HEK293T (cell line): ENCODE measurements around the gene OLFM1.
"Not testable (repeated sequence)": the region's sequence is repeated elsewhere in the genome, so short reads cannot be mapped to it uniquely, and the experiment has no call there.

ENCODE experiments used
- CTCF ChIA-PET: fragments of 350-600 bp; formaldehyde crosslinking; extraction: SDS; loops from one replicate; lab custom pipeline; 2021; ENCODE audit warnings: antibody characterized with exemption, inconsistent platforms; lab: Yijun Ruan, JAX
- POLR2A ChIA-PET: fragments of 350-600 bp; formaldehyde crosslinking; extraction: SDS; loops from one replicate; lab custom pipeline; 2020; ENCODE audit warnings: antibody characterized with exemption, inconsistent platforms; lab: Yijun Ruan, JAX
- DNase-seq: peaks from one replicate; pipeline ENCODE4 v3.0.0; 2012; ENCODE audit warnings: mixed read lengths; ENCODE audit errors: extremely low spot score
- ARNT ChIP-seq: fragments of 450-650 bp; IDR thresholded peaks from 2 replicates; pipeline ENCODE4 v1.6.1; 2017; ENCODE audit warnings: mild to moderate bottlenecking
- BHLHE40 ChIP-seq: fragments of 450-650 bp; IDR thresholded peaks from 2 replicates; pipeline ENCODE4 v1.6.1; 2016; ENCODE audit warnings: mild to moderate bottlenecking, moderate library complexity, borderline replicate concordance
- CTBP1 ChIP-seq: fragments of 450-650 bp; IDR thresholded peaks from 2 replicates; pipeline ENCODE4 v1.6.1; 2016; ENCODE audit warnings: borderline replicate concordance
- ELF4 ChIP-seq: fragments of 450-650 bp; IDR thresholded peaks from 2 replicates; pipeline ENCODE4 v1.6.1; 2017; ENCODE audit warnings: antibody characterized with exemption
- FOXA1 ChIP-seq: fragments of 450-650 bp; IDR thresholded peaks from 2 replicates; pipeline ENCODE4 v1.6.1; 2016; ENCODE audit warnings: mild to moderate bottlenecking
- FOXK2 ChIP-seq: fragments of 450-650 bp; IDR thresholded peaks from 2 replicates; pipeline ENCODE4 v1.6.1; 2016; ENCODE audit warnings: mild to moderate bottlenecking
- FOXM1 ChIP-seq: fragments of 450-650 bp; IDR thresholded peaks from 2 replicates; pipeline ENCODE4 v1.6.1; 2017; ENCODE audit warnings: mild to moderate bottlenecking, borderline replicate concordance
- HDGF ChIP-seq: fragments of 450-650 bp; IDR thresholded peaks from 2 replicates; pipeline ENCODE4 v1.6.1; 2017; ENCODE audit warnings: antibody characterized with exemption, borderline replicate concordance
- L3MBTL2 ChIP-seq: fragments of 450-650 bp; conservative IDR thresholded peaks from 2 replicates; pipeline ENCODE4 v1.6.1; 2016; ENCODE audit warnings: mild to moderate bottlenecking
- LEF1 ChIP-seq: fragments of 450-650 bp; IDR thresholded peaks from 2 replicates; pipeline ENCODE4 v1.6.1; 2017; ENCODE audit warnings: mild to moderate bottlenecking, borderline replicate concordance
- NFRKB ChIP-seq: fragments of 450-650 bp; IDR thresholded peaks from 2 replicates; pipeline ENCODE4 v1.6.1; 2016; ENCODE audit warnings: mild to moderate bottlenecking, moderate library complexity
- PKNOX1 ChIP-seq: fragments of 450-650 bp; IDR thresholded peaks from 2 replicates; pipeline ENCODE4 v1.6.1; 2016
- SP1 ChIP-seq: fragments of 450-650 bp; IDR thresholded peaks from 2 replicates; pipeline ENCODE4 v1.6.1; 2017
- SUZ12 ChIP-seq: fragments of 450-650 bp; IDR thresholded peaks from 2 replicates; pipeline ENCODE4 v1.6.1; 2016; ENCODE audit warnings: mild to moderate bottlenecking
- TARDBP ChIP-seq: fragments of 450-650 bp; IDR thresholded peaks from 2 replicates; pipeline ENCODE4 v1.6.1; 2016
- ZNF384 ChIP-seq: fragments of 450-650 bp; IDR thresholded peaks from 2 replicates; pipeline ENCODE4 v1.6.1; 2016

The OLFM1 gene

GRCh38 chr9:135062254-135062653, 25.2 kb upstream of the OLFM1 start:
- CTCF ChIA-PET, result no interaction called here
- no peak for DNase-seq
- TF ChIP-seq NFRKB (no peak), L3MBTL2 (no peak), FOXM1 (no peak), SP1 (no peak), ZNF384 (no peak), PKNOX1 (no peak), ELF4 (no peak), CTBP1 (no peak), BHLHE40 (no peak), SUZ12 (no peak), TARDBP (no peak), FOXA1 (no peak), ARNT (no peak)
- POLR2A ChIA-PET, result no interaction called here

- DNase-seq, CTCF ChIA-PET, POLR2A ChIA-PET: not testable (repeated sequence)
These were observed 24.0 kb upstream of the OLFM1 start for GRCh38 chr9:135063466-135063865.

GRCh38 chr9:135063888-135064287, 23.6 kb upstream of the OLFM1 start:
- CTCF ChIA-PET, DNase-seq, POLR2A ChIA-PET: not testable (repeated sequence)

- no peak for TF ChIP-seq SP1
- no peak for TF ChIP-seq L3MBTL2
- TF ChIP-seq FOXM1, result no peak
- TF ChIP-seq NFRKB, result no peak
- no peak for TF ChIP-seq FOXK2
- no peak for TF ChIP-seq BHLHE40
- no peak for TF ChIP-seq TARDBP
- TF ChIP-seq ZNF384, result no peak
- TF ChIP-seq PKNOX1, result no peak
- no peak for TF ChIP-seq HDGF
- no peak for TF ChIP-seq FOXA1
- TF ChIP-seq LEF1, result no peak
- TF ChIP-seq SUZ12, result no peak
- TF ChIP-seq CTBP1, result no peak
- no peak for TF ChIP-seq ELF4
- TF ChIP-seq ARNT, result no peak
- DNase-seq, result no peak
- ChIA-PET POLR2A (no interaction called here), CTCF (no interaction called here)
These were observed 22.3 kb upstream of the OLFM1 start for GRCh38 chr9:135065151-135065550.

- CTCF ChIA-PET, result no interaction called here
These were observed 21.7 kb upstream of the OLFM1 start for GRCh38 chr9:135065804-135066203.

GRCh38 chr9:135066291-135066690, 21.2 kb upstream of the OLFM1 start:
- no peak for DNase-seq
- TF ChIP-seq NFRKB, result no peak
- TF ChIP-seq SP1, result no peak
- TF ChIP-seq PKNOX1, result no peak
- no peak for TF ChIP-seq LEF1
- TF ChIP-seq ELF4, result no peak
- TF ChIP-seq ARNT, result no peak
- no peak for TF ChIP-seq FOXA1
- no peak for TF ChIP-seq CTBP1
- TF ChIP-seq TARDBP, result no peak
- no peak for TF ChIP-seq L3MBTL2
- no peak for TF ChIP-seq BHLHE40
- no peak for TF ChIP-seq FOXK2
- TF ChIP-seq FOXM1, result no peak
- TF ChIP-seq HDGF, result no peak
- TF ChIP-seq ZNF384, result no peak
- no peak for TF ChIP-seq SUZ12
- ChIA-PET CTCF (no interaction called here), POLR2A (no interaction called here)

More at GRCh38 chr9:135065804-135066203, 21.7 kb upstream of the OLFM1 start:
- no peak for TF ChIP-seq PKNOX1
- no peak for TF ChIP-seq SUZ12
- TF ChIP-seq SP1, result no peak
- no peak for TF ChIP-seq ZNF384
- TF ChIP-seq BHLHE40, result no peak
- TF ChIP-seq ELF4, result no peak
- no peak for TF ChIP-seq FOXA1
- POLR2A ChIA-PET, result no interaction called here
- no peak for DNase-seq
